ENCODE measurements around the gene DDR1. TPM values are rescaled to one million over a fixed set of nuclear protein-coding genes. Genes with fewer than 3 reads are reported as not detected.

DDR1 gene
- total RNA-seq, 1 donor from 2014 or later = 8.2 TPM

- H3K4me1 Mint-ChIP-seq (ENCODE audit: unreplicated experiment) = peaks cover 29% of the 10 kb centered on the region
- no peak overlapping the region for H3K27ac Mint-ChIP-seq (ENCODE audit: unreplicated experiment)
- no peaks in the 10 kb centered on the region for H3K36me3 Mint-ChIP-seq (ENCODE audit: low read depth, unreplicated experiment)
- H3K4me3 Mint-ChIP-seq (ENCODE audit: unreplicated experiment) = no peak overlapping the region
- DNase-seq (ENCODE audit: low spot score) = no peak
- no peaks in the 10 kb centered on the region for H3K9me3 Mint-ChIP-seq (ENCODE audit: unreplicated experiment)
- TF ChIP-seq CTCF (IDR thresholded peaks at IDR 0.05; ENCODE audit: unreplicated experiment) = no peak
- H3K27me3 Mint-ChIP-seq (ENCODE audit: unreplicated experiment) = peaks cover 6% of the 10 kb centered on the region
Observed at GRCh38 chr6:30882204-30882758, 2.0 kb upstream of the DDR1 start.

GRCh38 chr6:30882759-30883684 is 1.3 kb upstream of the DDR1 start:
- Mint-ChIP-seq H3K4me1 (ENCODE audit: unreplicated experiment) (peaks cover 29% of the 10 kb centered on the region), H3K27me3 (ENCODE audit: unreplicated experiment) (peaks cover 6% of the 10 kb centered on the region), H3K4me3 (ENCODE audit: unreplicated experiment) (peak overlapping the region; percentile 61), H3K9me3 (ENCODE audit: unreplicated experiment) (no peaks in the 10 kb centered on the region), H3K36me3 (ENCODE audit: low read depth, unreplicated experiment) (no peaks in the 10 kb centered on the region), H3K27ac (ENCODE audit: unreplicated experiment) (no peak overlapping the region)
- TF ChIP-seq CTCF (IDR thresholded peaks at IDR 0.05; ENCODE audit: unreplicated experiment) = no peak
- DNase-seq (ENCODE audit: low spot score) = no peak

GRCh38 chr6:30884521-30885480 is 482 bp downstream of the DDR1 start:
- no peaks in the 10 kb centered on the region for H3K36me3 Mint-ChIP-seq (ENCODE audit: low read depth, unreplicated experiment)
- H3K4me3 Mint-ChIP-seq (ENCODE audit: unreplicated experiment) = peak overlapping the region; percentile 88
- TF ChIP-seq CTCF (IDR thresholded peaks at IDR 0.05; ENCODE audit: unreplicated experiment) = no peak
- peaks cover 29% of the 10 kb centered on the region for H3K4me1 Mint-ChIP-seq (ENCODE audit: unreplicated experiment)
- H3K27me3 Mint-ChIP-seq (ENCODE audit: unreplicated experiment) = peaks cover 6% of the 10 kb centered on the region
- DNase-seq (ENCODE audit: low spot score) = no peak
- no peak overlapping the region for H3K27ac Mint-ChIP-seq (ENCODE audit: unreplicated experiment)
- no peaks in the 10 kb centered on the region for H3K9me3 Mint-ChIP-seq (ENCODE audit: unreplicated experiment)

GRCh38 chr6:30885481-30885998 is 1.2 kb downstream of the DDR1 start:
- TF ChIP-seq CTCF (IDR thresholded peaks at IDR 0.05; ENCODE audit: unreplicated experiment) = no peak
- no peak for DNase-seq (ENCODE audit: low spot score)
- Mint-ChIP-seq H3K9me3 (ENCODE audit: unreplicated experiment) (no peaks in the 10 kb centered on the region), H3K36me3 (ENCODE audit: low read depth, unreplicated experiment) (no peaks in the 10 kb centered on the region), H3K27ac (ENCODE audit: unreplicated experiment) (peak overlapping the region; percentile 65), H3K4me1 (ENCODE audit: unreplicated experiment) (peaks cover 29% of the 10 kb centered on the region), H3K4me3 (ENCODE audit: unreplicated experiment) (peak overlapping the region; percentile 54), H3K27me3 (ENCODE audit: unreplicated experiment) (peaks cover 6% of the 10 kb centered on the region)

Measured in endothelial cell (in vitro differentiated cells).